ENCODE measurements around the gene TVP23C. TPM values are rescaled to one million over a fixed set of nuclear protein-coding genes. Genes with fewer than 3 reads are reported as not detected.
A peak's percentile ranks its signal among the peaks of the same experiment; 100 is the strongest.
"Not testable (repeated sequence)": the region's sequence is repeated elsewhere in the genome, so short reads cannot be mapped to it uniquely, and the experiment has no call there.

Gene TVP23C
- total RNA-seq, 2 experiments from 2014 or later, result 21.0 to 24.3 TPM

GRCh38 chr17:15558403-15559105, 4.7 kb downstream of the TVP23C start:
- H3K4me3 Mint-ChIP-seq; ATAC-seq (ENCODE audit: low read depth); DNase-seq; H3K9me3 Mint-ChIP-seq; POLR2A ChIA-PET; H3K27me3 Mint-ChIP-seq: not testable (repeated sequence)
- Mint-ChIP-seq H3K36me3 (peaks cover 13% of the 10 kb centered on the region), H3K4me1 (peaks cover 11% of the 10 kb centered on the region), H3K27ac (peak overlapping the region; percentile 5)

- DNase-seq; H3K4me3 Mint-ChIP-seq; POLR2A ChIA-PET; H3K27me3 Mint-ChIP-seq; ATAC-seq (ENCODE audit: low read depth); H3K27ac Mint-ChIP-seq; H3K9me3 Mint-ChIP-seq: not testable (repeated sequence)
- Mint-ChIP-seq H3K36me3 (peaks cover 14% of the 10 kb centered on the region), H3K4me1 (peaks cover 12% of the 10 kb centered on the region)
These were observed 5.9 kb downstream of the TVP23C start for GRCh38 chr17:15557334-15557832.

- H3K27ac Mint-ChIP-seq, H3K27me3 Mint-ChIP-seq, DNase-seq, H3K4me1 Mint-ChIP-seq, H3K4me3 Mint-ChIP-seq, H3K9me3 Mint-ChIP-seq, POLR2A ChIA-PET: not testable (repeated sequence)
- peak; percentile 70 for ATAC-seq (ENCODE audit: low read depth)
- peaks cover 12% of the 10 kb centered on the region for H3K36me3 Mint-ChIP-seq
These were observed 10.4 kb downstream of the TVP23C start for GRCh38 chr17:15552932-15553331.

DNA sequence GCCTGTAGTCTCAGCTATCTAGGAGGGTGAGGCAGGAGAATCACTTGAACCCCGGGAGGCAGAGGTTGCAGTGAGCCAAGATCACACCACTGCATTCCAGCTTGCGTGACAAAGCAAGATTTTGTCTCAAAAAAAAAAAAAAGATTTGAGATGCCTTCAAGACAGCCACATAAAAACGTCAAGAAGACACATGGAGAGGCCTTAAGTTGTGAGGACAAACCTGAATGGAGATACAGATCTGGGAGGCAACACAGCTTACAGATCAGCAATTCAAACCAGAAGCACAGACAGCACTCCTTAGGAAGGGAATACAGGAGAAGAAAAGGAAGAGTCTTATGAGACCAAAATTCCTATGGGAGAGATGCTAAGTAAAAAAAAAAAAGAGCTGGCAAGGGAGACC, 13.7 kb downstream of the TVP23C start:
- H3K36me3 Mint-ChIP-seq, result peaks cover 18% of the 10 kb centered on the region
- H3K4me1 Mint-ChIP-seq; POLR2A ChIA-PET; H3K9me3 Mint-ChIP-seq; H3K27me3 Mint-ChIP-seq; ATAC-seq (ENCODE audit: low read depth); H3K4me3 Mint-ChIP-seq; DNase-seq; H3K27ac Mint-ChIP-seq: not testable (repeated sequence)

DNA sequence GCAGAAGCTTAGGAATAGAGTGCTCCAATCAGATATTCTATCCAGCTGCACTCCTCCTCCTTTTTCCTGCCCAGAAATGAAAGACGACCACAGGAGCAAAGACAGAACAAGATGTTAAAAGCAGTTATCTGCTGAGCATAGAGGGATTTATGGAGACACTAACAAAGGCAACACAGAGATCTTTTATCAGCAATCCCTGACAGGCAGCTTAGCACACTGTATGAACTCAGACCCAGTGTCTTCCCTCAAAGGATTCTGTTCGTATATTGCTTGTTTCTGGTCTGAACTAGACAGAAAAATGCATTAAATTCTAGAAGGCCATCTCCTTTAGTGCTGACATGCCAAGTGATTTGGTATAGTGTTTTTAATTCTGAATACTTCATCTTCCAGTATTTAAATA, 16.7 kb downstream of the TVP23C start:
- H3K4me3 Mint-ChIP-seq; DNase-seq; H3K9me3 Mint-ChIP-seq; H3K4me1 Mint-ChIP-seq; H3K27ac Mint-ChIP-seq; H3K27me3 Mint-ChIP-seq; ATAC-seq (ENCODE audit: low read depth); POLR2A ChIA-PET: not testable (repeated sequence)
- peaks cover 24% of the 10 kb centered on the region for H3K36me3 Mint-ChIP-seq

- H3K27ac Mint-ChIP-seq; H3K4me3 Mint-ChIP-seq; H3K4me1 Mint-ChIP-seq; POLR2A ChIA-PET; ATAC-seq (ENCODE audit: low read depth); H3K27me3 Mint-ChIP-seq; DNase-seq; H3K9me3 Mint-ChIP-seq: not testable (repeated sequence)
- peaks cover 17% of the 10 kb centered on the region for H3K36me3 Mint-ChIP-seq
These were observed 22.7 kb downstream of the TVP23C start for GRCh38 chr17:15540371-15541219.

DNA sequence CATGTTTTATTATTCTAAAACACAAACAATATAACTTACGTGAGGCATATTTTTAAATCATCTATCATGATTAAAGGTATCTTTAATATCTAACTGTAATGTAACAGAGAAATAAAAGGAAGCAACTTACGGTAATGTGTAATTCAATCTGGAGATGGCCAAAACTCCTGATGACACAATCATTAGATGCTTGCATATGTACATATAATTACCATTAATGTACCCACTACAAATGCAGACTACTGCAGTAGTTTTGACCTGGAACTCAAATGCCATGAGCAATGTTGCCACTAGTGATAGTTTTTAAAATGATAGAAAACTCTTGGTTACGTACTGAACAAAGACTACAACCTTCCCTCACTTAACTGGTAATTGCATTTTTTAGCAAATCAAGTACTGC, 30.2 kb downstream of the TVP23C start:
- H3K4me3 Mint-ChIP-seq; ATAC-seq (ENCODE audit: low read depth); H3K4me1 Mint-ChIP-seq; H3K9me3 Mint-ChIP-seq; POLR2A ChIA-PET; DNase-seq; H3K27ac Mint-ChIP-seq; H3K27me3 Mint-ChIP-seq: not testable (repeated sequence)
- H3K36me3 Mint-ChIP-seq, result peaks cover 16% of the 10 kb centered on the region

GRCh38 chr17:15526292-15527218, 36.7 kb downstream of the TVP23C start:
- DNase-seq, H3K9me3 Mint-ChIP-seq, H3K27me3 Mint-ChIP-seq, H3K27ac Mint-ChIP-seq, H3K4me3 Mint-ChIP-seq, H3K4me1 Mint-ChIP-seq, POLR2A ChIA-PET: not testable (repeated sequence)
- ATAC-seq (ENCODE audit: low read depth), result peak; percentile 65
- peaks cover 13% of the 10 kb centered on the region for H3K36me3 Mint-ChIP-seq

- H3K27me3 Mint-ChIP-seq; DNase-seq; ATAC-seq (ENCODE audit: low read depth); H3K4me3 Mint-ChIP-seq; POLR2A ChIA-PET; H3K9me3 Mint-ChIP-seq; H3K27ac Mint-ChIP-seq; H3K4me1 Mint-ChIP-seq: not testable (repeated sequence)
- peaks cover 10% of the 10 kb centered on the region for H3K36me3 Mint-ChIP-seq
These were observed 38.0 kb downstream of the TVP23C start for GRCh38 chr17:15524990-15525985.

- DNase-seq (no peak), ATAC-seq (ENCODE audit: low read depth) (no peak)
- H3K27me3 Mint-ChIP-seq, result no peaks in the 10 kb centered on the region
- no peak overlapping the region for H3K4me3 Mint-ChIP-seq
- POLR2A ChIA-PET, result no interaction called here
- H3K9me3 Mint-ChIP-seq, result no peaks in the 10 kb centered on the region
- peaks cover 29% of the 10 kb centered on the region for H3K36me3 Mint-ChIP-seq
- peaks cover 2% of the 10 kb centered on the region for H3K4me1 Mint-ChIP-seq
- H3K27ac Mint-ChIP-seq, result no peak overlapping the region
These were observed 47.1 kb downstream of the TVP23C start for GRCh38 chr17:15516150-15516549.

DNA sequence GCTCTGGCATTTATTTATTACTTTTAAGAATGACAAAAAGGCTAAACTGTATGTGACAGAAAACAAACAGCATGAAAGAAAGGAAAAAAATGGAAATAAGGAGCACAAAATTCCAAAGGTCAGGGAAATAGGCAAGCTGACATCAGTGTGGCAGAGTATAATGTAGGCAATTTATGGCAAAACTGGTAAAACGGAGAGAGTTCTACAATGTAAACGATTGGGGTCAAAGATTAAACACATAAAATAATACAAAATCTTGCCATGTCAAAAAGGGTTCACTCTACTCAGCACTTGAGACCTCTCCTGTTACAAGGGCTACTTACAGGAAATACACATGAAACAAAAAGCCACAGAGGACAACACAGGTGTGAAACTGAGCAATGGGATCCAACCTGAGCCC, 48.8 kb downstream of the TVP23C start:
- H3K36me3 Mint-ChIP-seq, result peaks cover 33% of the 10 kb centered on the region
- POLR2A ChIA-PET, result no interaction called here

DNA sequence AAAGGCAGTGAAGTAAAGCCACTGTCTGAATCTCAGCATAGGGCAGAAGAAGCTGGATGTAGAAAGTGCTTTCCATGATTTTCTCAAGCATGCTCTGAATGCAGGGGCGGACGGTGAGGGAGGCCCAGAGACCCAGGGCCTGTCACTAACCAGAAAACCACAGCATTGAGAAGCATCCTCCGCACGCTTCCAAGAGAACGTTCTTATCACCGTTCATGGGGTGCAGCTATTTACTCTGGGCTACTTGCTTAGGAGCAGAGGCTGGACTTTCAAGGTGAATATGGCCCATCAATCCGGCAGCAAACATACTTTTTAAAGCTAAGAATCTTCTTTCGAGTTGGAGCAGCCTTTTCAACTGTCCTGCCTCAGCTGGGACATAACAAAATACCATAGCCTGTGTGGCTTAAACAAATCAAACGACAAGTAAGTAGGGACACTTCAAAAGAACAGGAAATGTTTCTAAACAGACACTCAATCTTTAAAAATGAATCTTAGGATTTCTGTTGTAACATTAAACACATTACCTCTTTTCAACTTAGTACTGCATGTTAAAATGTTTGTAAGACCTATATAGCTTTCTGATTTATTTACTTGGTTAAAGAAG, 49.3 kb downstream of the TVP23C start:
- H3K4me1 Mint-ChIP-seq, result peaks cover 2% of the 10 kb centered on the region
- DNase-seq (no peak), ATAC-seq (ENCODE audit: low read depth) (no peak)
- no peak overlapping the region for H3K4me3 Mint-ChIP-seq
- H3K27ac Mint-ChIP-seq, result no peak overlapping the region
- H3K36me3 Mint-ChIP-seq, result peaks cover 32% of the 10 kb centered on the region
- no peaks in the 10 kb centered on the region for H3K9me3 Mint-ChIP-seq
- H3K27me3 Mint-ChIP-seq, result no peaks in the 10 kb centered on the region
- POLR2A ChIA-PET, result no interaction called here

More for the DNA sequence above, 48.8 kb downstream of the TVP23C start:
- H3K27ac Mint-ChIP-seq, result no peak overlapping the region
- H3K4me1 Mint-ChIP-seq, result peaks cover 2% of the 10 kb centered on the region
- no peak overlapping the region for H3K4me3 Mint-ChIP-seq
- H3K9me3 Mint-ChIP-seq, result no peaks in the 10 kb centered on the region
- ATAC-seq (ENCODE audit: low read depth) (no peak), DNase-seq (no peak)
- no peaks in the 10 kb centered on the region for H3K27me3 Mint-ChIP-seq

Data from activated naive CD8-positive, alpha-beta T cell treated with anti-CD3 and anti-CD28 coated beads, Interleukin-2, amount 10 ng/mL, durations not matched to agents 7 days and 5 days (primary cell).